Measurements from ENCODE around the gene SV2B. TPM values are rescaled to one million over a fixed set of nuclear protein-coding genes. Genes with fewer than 3 reads are reported as not detected.

SV2B gene
- total and polyA plus RNA-seq, 4 donors = 6.6 to 31.0 (median 15.0) TPM

- Histone ChIP-seq H3K9me3 (ENCODE audit: control insufficient read depth, insufficient read depth, low read length) (no peaks in the 10 kb centered on the region), H3K36me3 (ENCODE audit: control insufficient read depth, insufficient read depth, low read length) (no peaks in the 10 kb centered on the region), H3K27me3 (ENCODE audit: control insufficient read depth, insufficient read depth, low read length) (no peaks in the 10 kb centered on the region), H3K4me1 (ENCODE audit: control insufficient read depth, insufficient read depth, low read length) (peaks cover 3% of the 10 kb centered on the region), H3K4me3 (ENCODE audit: low read depth, low read length) (no peak overlapping the region), H3K27ac (ENCODE audit: low read depth, low read length) (no peak overlapping the region)
- WGBS (ENCODE audit: insufficient coverage) = 54% methylated on average over 8 of the region's 11 CpGs
- DNase-seq (ENCODE audit: low read depth in 4 of 6, low spot score in 6 of 6) = no peak
These were observed 114.9 kb downstream of the SV2B start for GRCh38 chr15:91214675-91215590.

- H3K27me3 ChIP-seq (ENCODE audit: control insufficient read depth, insufficient read depth, low read length) = no peaks in the 10 kb centered on the region
- no peak overlapping the region for H3K4me3 ChIP-seq (ENCODE audit: low read depth, low read length)
- DNase-seq (ENCODE audit: low read depth in 4 of 6, low spot score in 6 of 6) = no peak
- H3K36me3 ChIP-seq (ENCODE audit: control insufficient read depth, insufficient read depth, low read length) = no peaks in the 10 kb centered on the region
- no peaks in the 10 kb centered on the region for H3K4me1 ChIP-seq (ENCODE audit: control insufficient read depth, insufficient read depth, low read length)
- H3K27ac ChIP-seq (ENCODE audit: low read depth, low read length) = no peak overlapping the region
- H3K9me3 ChIP-seq (ENCODE audit: control insufficient read depth, insufficient read depth, low read length) = no peaks in the 10 kb centered on the region
- WGBS (ENCODE audit: insufficient coverage) = 100% methylated on average over 1 of the region's 3 CpGs
These were observed 115.9 kb downstream of the SV2B start for GRCh38 chr15:91216000-91216399.

- H3K27me3 ChIP-seq (ENCODE audit: control insufficient read depth, insufficient read depth, low read length) = no peaks in the 10 kb centered on the region
- no peak overlapping the region for H3K4me3 ChIP-seq (ENCODE audit: low read depth, low read length)
- DNase-seq (ENCODE audit: low read depth in 4 of 6, low spot score in 6 of 6) = peak in 2 of 6 donors; percentile 47 to 75
- peaks cover 6% of the 10 kb centered on the region for H3K4me1 ChIP-seq (ENCODE audit: control insufficient read depth, insufficient read depth, low read length)
- no peaks in the 10 kb centered on the region for H3K36me3 ChIP-seq (ENCODE audit: control insufficient read depth, insufficient read depth, low read length)
- no peaks in the 10 kb centered on the region for H3K9me3 ChIP-seq (ENCODE audit: control insufficient read depth, insufficient read depth, low read length)
- no peak overlapping the region for H3K27ac ChIP-seq (ENCODE audit: low read depth, low read length)
- WGBS (ENCODE audit: insufficient coverage) = no CpG with 5 or more reads among the region's 1 CpG
These were observed 119.1 kb downstream of the SV2B start for GRCh38 chr15:91219206-91219605.

GRCh38 chr15:91222052-91222451 is 122.0 kb downstream of the SV2B start:
- H3K4me3 ChIP-seq (ENCODE audit: low read depth, low read length) = no peak overlapping the region
- peaks cover 6% of the 10 kb centered on the region for H3K4me1 ChIP-seq (ENCODE audit: control insufficient read depth, insufficient read depth, low read length)
- H3K27me3 ChIP-seq (ENCODE audit: control insufficient read depth, insufficient read depth, low read length) = no peaks in the 10 kb centered on the region
- H3K27ac ChIP-seq (ENCODE audit: low read depth, low read length) = no peak overlapping the region
- H3K36me3 ChIP-seq (ENCODE audit: control insufficient read depth, insufficient read depth, low read length) = no peaks in the 10 kb centered on the region
- DNase-seq (ENCODE audit: low read depth in 4 of 6, low spot score in 6 of 6) = no peak
- WGBS (ENCODE audit: insufficient coverage) = 82% methylated on average over 3 of the region's 8 CpGs
- no peaks in the 10 kb centered on the region for H3K9me3 ChIP-seq (ENCODE audit: control insufficient read depth, insufficient read depth, low read length)

GRCh38 chr15:91223863-91224262 is 123.8 kb downstream of the SV2B start:
- Histone ChIP-seq H3K27me3 (ENCODE audit: control insufficient read depth, insufficient read depth, low read length) (no peaks in the 10 kb centered on the region), H3K4me1 (ENCODE audit: control insufficient read depth, insufficient read depth, low read length) (peaks cover 6% of the 10 kb centered on the region), H3K27ac (ENCODE audit: low read depth, low read length) (no peak overlapping the region), H3K4me3 (ENCODE audit: low read depth, low read length) (no peak overlapping the region), H3K9me3 (ENCODE audit: control insufficient read depth, insufficient read depth, low read length) (no peaks in the 10 kb centered on the region), H3K36me3 (ENCODE audit: control insufficient read depth, insufficient read depth, low read length) (no peaks in the 10 kb centered on the region)
- no peak for DNase-seq (ENCODE audit: low read depth in 4 of 6, low spot score in 6 of 6)
- WGBS (ENCODE audit: insufficient coverage) = 75% methylated on average over 3 of the region's 3 CpGs

GRCh38 chr15:91224755-91225380 is 124.8 kb downstream of the SV2B start:
- H3K9me3 ChIP-seq (ENCODE audit: control insufficient read depth, insufficient read depth, low read length) = no peaks in the 10 kb centered on the region
- no peak overlapping the region for H3K27ac ChIP-seq (ENCODE audit: low read depth, low read length)
- H3K27me3 ChIP-seq (ENCODE audit: control insufficient read depth, insufficient read depth, low read length) = no peaks in the 10 kb centered on the region
- H3K4me3 ChIP-seq (ENCODE audit: low read depth, low read length) = no peak overlapping the region
- no peaks in the 10 kb centered on the region for H3K36me3 ChIP-seq (ENCODE audit: control insufficient read depth, insufficient read depth, low read length)
- H3K4me1 ChIP-seq (ENCODE audit: control insufficient read depth, insufficient read depth, low read length) = peaks cover 6% of the 10 kb centered on the region
- DNase-seq (ENCODE audit: low read depth in 4 of 6, low spot score in 6 of 6) = peak in 2 of 6 donors; percentile 81 to 86
- WGBS (ENCODE audit: insufficient coverage) = 72% methylated on average over 2 of the region's 7 CpGs

- H3K27me3 ChIP-seq (ENCODE audit: control insufficient read depth, insufficient read depth, low read length) = no peaks in the 10 kb centered on the region
- no peak for DNase-seq (ENCODE audit: low read depth in 4 of 6, low spot score in 6 of 6)
- peaks cover 6% of the 10 kb centered on the region for H3K4me1 ChIP-seq (ENCODE audit: control insufficient read depth, insufficient read depth, low read length)
- no peaks in the 10 kb centered on the region for H3K36me3 ChIP-seq (ENCODE audit: control insufficient read depth, insufficient read depth, low read length)
- WGBS (ENCODE audit: insufficient coverage) = 90% methylated on average over 3 of the region's 5 CpGs
- H3K4me3 ChIP-seq (ENCODE audit: low read depth, low read length) = no peak overlapping the region
- no peak overlapping the region for H3K27ac ChIP-seq (ENCODE audit: low read depth, low read length)
- H3K9me3 ChIP-seq (ENCODE audit: control insufficient read depth, insufficient read depth, low read length) = no peaks in the 10 kb centered on the region
These were observed 125.7 kb downstream of the SV2B start for GRCh38 chr15:91225741-91226140.

- 42% methylated on average over 2 of the region's 3 CpGs for WGBS (ENCODE audit: insufficient coverage)
- Histone ChIP-seq H3K27ac (ENCODE audit: low read depth, low read length) (no peak overlapping the region), H3K4me1 (ENCODE audit: control insufficient read depth, insufficient read depth, low read length) (peaks cover 6% of the 10 kb centered on the region), H3K9me3 (ENCODE audit: control insufficient read depth, insufficient read depth, low read length) (no peaks in the 10 kb centered on the region), H3K36me3 (ENCODE audit: control insufficient read depth, insufficient read depth, low read length) (no peaks in the 10 kb centered on the region), H3K4me3 (ENCODE audit: low read depth, low read length) (no peak overlapping the region), H3K27me3 (ENCODE audit: control insufficient read depth, insufficient read depth, low read length) (no peaks in the 10 kb centered on the region)
- peak in 2 of 6 donors; percentile 45 to 51 for DNase-seq (ENCODE audit: low read depth in 4 of 6, low spot score in 6 of 6)
These were observed 127.1 kb downstream of the SV2B start for GRCh38 chr15:91227117-91227516.

- H3K9me3 ChIP-seq (ENCODE audit: control insufficient read depth, insufficient read depth, low read length) = no peaks in the 10 kb centered on the region
These were observed 127.7 kb downstream of the SV2B start for GRCh38 chr15:91227766-91228165.

More at GRCh38 chr15:91227766-91228165, 127.7 kb downstream of the SV2B start:
- 80% methylated on average over 2 of the region's 5 CpGs for WGBS (ENCODE audit: insufficient coverage)
- H3K4me1 ChIP-seq (ENCODE audit: control insufficient read depth, insufficient read depth, low read length) = peaks cover 6% of the 10 kb centered on the region
- no peak overlapping the region for H3K27ac ChIP-seq (ENCODE audit: low read depth, low read length)
- DNase-seq (ENCODE audit: low read depth in 4 of 6, low spot score in 6 of 6) = peak in 1 of 6 donors; percentile 45
- no peaks in the 10 kb centered on the region for H3K36me3 ChIP-seq (ENCODE audit: control insufficient read depth, insufficient read depth, low read length)
- H3K27me3 ChIP-seq (ENCODE audit: control insufficient read depth, insufficient read depth, low read length) = no peaks in the 10 kb centered on the region
- no peak overlapping the region for H3K4me3 ChIP-seq (ENCODE audit: low read depth, low read length)
